Motor neuron (in vitro differentiated cells): ENCODE data around the gene CRACR2B. TPM values are rescaled to one million over a fixed set of nuclear protein-coding genes. Genes with fewer than 3 reads are reported as not detected.

Experiments used
- ATAC-seq, 8 experiments: fragments of 200-7000 bp; cut with Tn5 transposase; replicated peaks in 6 of 8; 2 replicates each; pipeline ENCODE4 v1.8.0; 2021; ENCODE audit warnings: mild to moderate bottlenecking in 8 of 8, moderate library complexity in 8 of 8
- H3K27ac ChIP-seq, 2 donors: fragments of 250-450 bp; sonication (Bioruptor Pico); 2 replicates each; pipeline ENCODE4 v1.9.0; 2021; ENCODE audit warnings: antibody characterized with exemption in 2 of 2, mild to moderate bottlenecking in 2 of 2, moderate library complexity in 1 of 2
- H3K4me1 ChIP-seq, 2 donors: fragments of 250-450 bp; sonication (Bioruptor Pico); replicated peaks in 1 of 2; 2 replicates each; pipeline ENCODE4 v1.6.1; 2021; ENCODE audit warnings: antibody characterized with exemption in 2 of 2, mild to moderate bottlenecking in 2 of 2, moderate library complexity in 1 of 2
- H3K4me3 ChIP-seq, 5 donors: fragments of 250-450 bp; sonication (Bioruptor Pico); 2 replicates each; pipeline ENCODE4 v1.9.0; 2021; ENCODE audit warnings: antibody characterized with exemption in 5 of 5, mild to moderate bottlenecking in 5 of 5, moderate library complexity in 4 of 5
- WGBS, 10 experiments: fragments of 450-650 bp; shearing (Covaris generic); methylation state at CpG; one replicate each; pipeline ENCODE4 v1.0.0; 2022; 5-methylcytosine and 5-hydroxymethylcytosine counted together
- in situ Hi-C, 9 experiments: fragments of 400-800 bp; cut with MboI; loops; one replicate each; pipeline ENCODE4 v1.15.0; 2021; ENCODE audit warnings: low sequenced_read_pairs in 9 of 9, low pct_unique_long_range_greater_than_20kb in 2 of 9; ENCODE audit not compliant: unreplicated experiment in 9 of 9
- total RNA-seq, 8 experiments: library from RNA; unstranded; fragments of 300-600 nt; gene quantifications; 2 replicates each; pipeline versions ENCODE4 v1.2.3 to v1.2.4, GENCODE V29; 2022

CRACR2B gene
- total RNA-seq, 8 experiments from 2014 or later: 3.7 to 15.5 (median 4.8) TPM

GRCh38 chr11:798093-798713 lies 29.5 kb upstream of the CRACR2B start, which contains the start of gene SLC25A22:
SLC25A22 (minus strand) TSS chr11:798281; CDS start chr11:795006, 3,275 bp downstream.
- peak within 1 kb of the TSS; percentile 95 to 97 for H3K27ac ChIP-seq
- peak within 1 kb of the TSS; percentile 54 to 79 (median 61) for H3K4me3 ChIP-seq
- 0 to 11% (median 3%) methylated on average over 1 to 5 of the region's 69 CpGs; no CpG with 5 or more reads in 7 of the 10 experiments for WGBS, 10 experiments
- in situ Hi-C loops: no loop called here
- H3K4me1 ChIP-seq: peaks cover 23 to 28% of the 10 kb centered on the region in 2 donors
- ATAC-seq: peak; percentile 31 to 64 (median 39)

DNA sequence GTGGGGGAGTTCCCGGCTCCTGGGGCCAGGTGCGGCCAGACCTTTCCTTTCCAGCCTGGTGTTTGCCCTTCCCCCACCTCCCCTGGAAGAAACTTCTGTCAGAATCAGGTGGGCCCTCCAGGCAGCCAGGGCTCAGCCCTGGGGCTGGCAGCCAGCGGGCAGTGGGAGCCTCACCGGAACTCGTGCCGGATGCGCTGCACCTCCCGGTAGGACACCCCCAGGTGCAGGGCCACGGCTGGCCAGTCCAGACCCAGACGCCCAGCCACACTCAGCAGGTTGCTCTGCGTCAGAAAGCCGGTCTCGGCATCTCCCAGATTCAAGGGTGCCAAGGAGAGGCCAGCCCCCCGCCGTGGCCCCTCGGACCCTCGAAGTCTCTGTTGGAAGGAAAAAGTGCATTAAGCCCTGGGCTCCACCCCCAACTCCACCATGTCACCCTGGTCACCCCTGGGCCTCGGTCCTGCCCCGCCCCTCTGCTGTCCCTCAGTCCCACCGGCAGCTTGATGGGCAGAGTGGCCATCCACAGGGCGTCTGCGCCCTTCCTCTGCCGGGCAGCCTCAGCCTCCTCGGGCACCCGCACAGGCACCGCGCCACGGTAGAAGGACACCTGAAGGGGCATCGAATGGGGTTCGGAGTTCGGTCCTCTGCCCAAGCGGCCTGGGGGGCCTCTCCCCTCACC lies 27.9 kb upstream of the CRACR2B start:
- peaks cover 31 to 36% of the 10 kb centered on the region in 2 donors for H3K4me1 ChIP-seq
- H3K27ac ChIP-seq: no peak overlapping the region
- WGBS, 10 experiments: no CpG with 5 or more reads among the region's 32 CpGs
- H3K4me3 ChIP-seq: no peak overlapping the region
- ATAC-seq: no peak
- in situ Hi-C loops: no loop called here

GRCh38 chr11:800473-800872 lies 27.2 kb upstream of the CRACR2B start:
- no peak for ATAC-seq
- H3K4me3 ChIP-seq: no peak overlapping the region
- in situ Hi-C loops: no loop called here
- no CpG with 5 or more reads among the region's 30 CpGs for WGBS, 10 experiments
- no peak overlapping the region for H3K27ac ChIP-seq
- H3K4me1 ChIP-seq: peaks cover 25 to 30% of the 10 kb centered on the region in 2 donors

- Histone ChIP-seq H3K4me1 (peaks cover 19 to 27% of the 10 kb centered on the region in 2 donors), H3K4me3 (no peak overlapping the region), H3K27ac (no peak overlapping the region)
- ATAC-seq: no peak
- in situ Hi-C loops: no loop called here
- WGBS, 10 experiments: 89 to 93% methylated on average over 3 to 5 of the region's 20 CpGs; no CpG with 5 or more reads in 8 of the 10 experiments
Observed at GRCh38 chr11:801097-801780, 26.5 kb upstream of the CRACR2B start.

DNA sequence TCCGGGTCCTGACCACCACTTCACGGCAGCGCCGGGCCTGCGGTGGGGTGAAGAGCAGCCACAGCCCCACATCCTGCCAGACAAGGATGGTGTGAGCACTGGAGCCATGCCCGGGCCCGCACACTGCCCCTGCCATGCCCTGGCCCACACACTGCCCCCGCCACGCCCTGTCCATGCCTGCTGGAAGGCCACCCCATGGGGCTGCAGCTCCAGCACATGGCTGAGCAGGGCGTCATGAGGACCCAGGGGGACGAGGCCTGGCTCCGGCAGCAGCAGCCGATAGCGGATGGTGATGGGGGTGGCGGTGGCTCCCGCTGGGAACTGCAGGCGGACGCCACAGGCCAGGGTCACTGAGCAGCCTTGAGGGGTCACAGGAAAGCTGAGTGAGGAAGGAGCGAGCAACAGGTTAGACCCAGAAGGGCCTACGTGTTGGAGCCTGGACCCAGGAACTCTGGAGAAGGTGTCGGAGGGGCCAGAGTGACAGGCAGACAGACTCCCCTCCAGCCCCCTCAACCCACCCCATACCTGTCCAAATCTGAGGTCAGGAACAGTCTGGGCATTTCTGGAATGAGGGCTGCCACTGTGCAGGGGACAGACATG lies 25.6 kb upstream of the CRACR2B start:
- H3K27ac ChIP-seq: no peak overlapping the region
- peaks cover 15 to 20% of the 10 kb centered on the region in 2 donors for H3K4me1 ChIP-seq
- H3K4me3 ChIP-seq: no peak overlapping the region
- 94 to 100% methylated on average over 1 to 6 of the region's 21 CpGs; no CpG with 5 or more reads in 8 of the 10 experiments for WGBS, 10 experiments
- in situ Hi-C loops: no loop called here
- no peak for ATAC-seq

DNA sequence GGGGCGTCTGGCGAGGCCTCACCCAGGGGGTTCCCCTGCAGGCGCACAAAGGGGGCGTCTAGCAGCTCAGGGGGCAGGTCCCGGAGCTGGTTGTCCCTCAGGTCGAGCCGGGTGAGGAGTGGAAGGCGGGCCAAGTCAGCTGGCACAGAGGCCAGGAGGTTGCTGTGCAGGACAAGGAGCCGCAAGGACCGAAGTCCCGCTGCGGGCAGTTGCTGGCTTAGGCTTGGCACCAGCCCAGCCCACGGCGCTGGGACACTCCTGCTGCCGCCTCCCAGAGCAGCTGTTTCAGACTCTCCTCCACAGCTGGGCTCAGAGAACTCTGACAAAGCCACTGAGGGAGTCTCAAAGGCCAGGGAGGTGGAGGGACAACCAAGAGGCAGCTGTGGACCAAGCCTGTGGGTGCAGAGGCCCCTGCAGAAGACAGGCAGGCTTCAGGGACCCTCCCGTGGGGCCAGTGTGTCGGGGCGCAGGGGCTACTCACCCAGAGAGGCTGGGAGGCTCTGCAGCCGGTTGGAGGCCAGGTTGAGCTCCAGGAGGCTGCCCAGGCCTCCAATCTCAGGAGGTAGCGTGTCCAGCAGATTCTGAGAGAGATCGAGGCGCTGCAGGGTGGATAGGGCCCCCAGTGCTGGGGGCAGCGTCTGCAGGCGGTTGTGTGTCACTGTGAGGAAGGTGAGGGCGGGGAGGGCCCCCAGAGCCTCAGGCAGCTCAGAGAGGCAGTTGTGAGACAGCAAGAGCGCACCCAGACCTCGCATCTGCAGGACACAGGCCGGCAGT lies 24.8 kb upstream of the CRACR2B start:
- no peak overlapping the region for H3K4me3 ChIP-seq
- in situ Hi-C loops: no loop called here
- H3K4me1 ChIP-seq: peaks cover 15 to 20% of the 10 kb centered on the region in 2 donors
- 90 to 100% (median 100%) methylated on average over 1 to 8 of the region's 28 CpGs; no CpG with 5 or more reads in 7 of the 10 experiments for WGBS, 10 experiments
- no peak for ATAC-seq
- H3K27ac ChIP-seq: no peak overlapping the region

DNA sequence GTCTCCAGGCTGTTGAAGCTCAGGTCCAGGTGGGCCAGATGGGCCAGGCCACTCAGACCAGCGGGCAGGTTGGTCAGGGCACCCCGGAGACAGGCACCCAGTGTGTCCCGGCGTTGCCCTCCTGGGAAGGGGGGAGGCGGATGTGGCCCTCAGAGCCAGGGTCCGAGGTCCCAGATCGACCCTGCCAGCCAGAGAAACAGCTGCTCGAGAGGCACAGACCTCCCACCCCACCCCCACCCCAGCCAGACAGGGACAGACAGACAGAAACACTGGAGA lies 24.3 kb upstream of the CRACR2B start:
- Histone ChIP-seq H3K4me3 (no peak overlapping the region), H3K27ac (no peak overlapping the region), H3K4me1 (peaks cover 16 to 23% of the 10 kb centered on the region in 2 donors)
- ATAC-seq: no peak
- in situ Hi-C loops: no loop called here
- no CpG with 5 or more reads among the region's 8 CpGs for WGBS, 10 experiments

DNA sequence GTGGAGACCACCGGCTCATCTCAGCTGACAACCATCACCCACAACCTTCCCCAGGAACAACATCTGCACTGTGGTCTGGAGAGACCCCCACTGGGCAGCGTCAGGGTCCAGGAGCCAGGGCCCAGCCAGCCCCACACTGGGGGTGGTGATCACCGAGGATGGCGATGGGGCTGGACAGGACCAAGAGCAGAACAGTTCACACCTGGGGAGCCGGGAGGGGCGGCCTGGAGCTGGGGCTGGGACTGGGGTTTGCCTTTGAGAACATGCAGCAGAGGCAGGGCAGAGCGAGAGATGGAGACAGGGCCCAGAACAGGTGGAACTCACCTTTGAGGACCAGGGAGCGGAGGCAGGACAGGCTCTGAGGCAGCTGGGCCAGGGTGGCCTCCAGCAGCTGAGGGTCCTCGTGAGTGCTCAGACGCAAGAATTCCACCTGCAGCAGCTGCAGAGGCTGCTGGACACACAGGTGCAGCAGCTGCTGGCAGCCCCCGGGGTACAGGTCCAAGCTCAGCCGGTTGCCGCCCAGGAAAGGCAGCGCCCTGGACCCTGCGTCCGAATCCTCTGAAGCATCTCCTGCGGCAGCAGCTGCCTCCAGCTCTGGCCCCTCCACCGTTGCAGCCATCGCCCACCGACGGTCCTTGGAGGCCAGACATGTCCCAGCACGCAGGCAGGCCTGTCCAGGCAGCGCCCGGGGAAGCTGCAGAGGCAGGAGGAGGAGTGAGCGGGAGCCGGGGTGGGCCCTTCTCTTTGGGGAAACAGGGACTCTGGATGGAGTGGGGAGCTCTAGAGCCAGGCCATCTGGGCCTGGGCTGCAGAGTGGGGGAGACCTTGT lies 23.7 kb upstream of the CRACR2B start:
- H3K4me1 ChIP-seq: peaks cover 17 to 21% of the 10 kb centered on the region in 2 donors
- peak overlapping the region in 1 of 2 donors; percentile 48 for H3K27ac ChIP-seq
- peak overlapping the region; percentile 36 to 47 (median 44) for H3K4me3 ChIP-seq
- in situ Hi-C loops: no loop called here
- ATAC-seq: peak in 3 of 8 experiments; percentile 1 to 2 (median 2)
- 53 to 57% methylated on average over 3 to 11 of the region's 26 CpGs; no CpG with 5 or more reads in 8 of the 10 experiments for WGBS, 10 experiments

DNA sequence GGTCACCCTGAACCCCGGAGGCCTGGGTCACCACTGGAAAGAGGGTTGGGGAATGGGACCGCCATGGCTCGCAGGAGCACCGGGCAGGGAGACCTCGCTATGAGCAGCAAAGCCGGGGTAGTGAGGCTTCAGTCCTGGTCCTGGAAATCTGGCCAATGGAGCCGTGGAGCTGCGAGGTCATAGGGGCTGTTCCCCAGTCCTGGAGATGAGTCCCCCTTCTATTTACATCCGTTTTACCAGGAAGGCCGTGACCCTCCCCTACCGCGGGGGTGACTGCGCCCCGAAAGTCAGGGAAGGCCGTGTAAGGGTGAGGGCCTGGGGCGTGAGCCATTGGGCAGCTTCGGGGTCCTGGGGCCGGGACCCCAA lies 23.1 kb upstream of the CRACR2B start:
- ATAC-seq: no peak
- H3K4me3 ChIP-seq: peak overlapping the region; percentile 36 to 47 (median 44)
- peaks cover 17 to 21% of the 10 kb centered on the region in 2 donors for H3K4me1 ChIP-seq
- WGBS, 10 experiments: 0 to 2% methylated on average over 1 to 7 of the region's 18 CpGs; no CpG with 5 or more reads in 8 of the 10 experiments
- in situ Hi-C loops: no loop called here
- peak overlapping the region; percentile 48 to 74 for H3K27ac ChIP-seq

GRCh38 chr11:808427-809286 lies 19.1 kb upstream of the CRACR2B start:
- Histone ChIP-seq H3K4me1 (peaks cover 27 to 29% of the 10 kb centered on the region in 2 donors), H3K27ac (peak overlapping the region; percentile 100), H3K4me3 (peak overlapping the region; percentile 61 to 90 (median 79))
- ATAC-seq: peak in 7 of 8 experiments; percentile 53 to 72 (median 64)
- in situ Hi-C loops: no loop called here
- 0 to 100% (median 69%) methylated on average over 1 to 6 of the region's 36 CpGs; no CpG with 5 or more reads in 1 of the 10 experiments for WGBS, 10 experiments

DNA sequence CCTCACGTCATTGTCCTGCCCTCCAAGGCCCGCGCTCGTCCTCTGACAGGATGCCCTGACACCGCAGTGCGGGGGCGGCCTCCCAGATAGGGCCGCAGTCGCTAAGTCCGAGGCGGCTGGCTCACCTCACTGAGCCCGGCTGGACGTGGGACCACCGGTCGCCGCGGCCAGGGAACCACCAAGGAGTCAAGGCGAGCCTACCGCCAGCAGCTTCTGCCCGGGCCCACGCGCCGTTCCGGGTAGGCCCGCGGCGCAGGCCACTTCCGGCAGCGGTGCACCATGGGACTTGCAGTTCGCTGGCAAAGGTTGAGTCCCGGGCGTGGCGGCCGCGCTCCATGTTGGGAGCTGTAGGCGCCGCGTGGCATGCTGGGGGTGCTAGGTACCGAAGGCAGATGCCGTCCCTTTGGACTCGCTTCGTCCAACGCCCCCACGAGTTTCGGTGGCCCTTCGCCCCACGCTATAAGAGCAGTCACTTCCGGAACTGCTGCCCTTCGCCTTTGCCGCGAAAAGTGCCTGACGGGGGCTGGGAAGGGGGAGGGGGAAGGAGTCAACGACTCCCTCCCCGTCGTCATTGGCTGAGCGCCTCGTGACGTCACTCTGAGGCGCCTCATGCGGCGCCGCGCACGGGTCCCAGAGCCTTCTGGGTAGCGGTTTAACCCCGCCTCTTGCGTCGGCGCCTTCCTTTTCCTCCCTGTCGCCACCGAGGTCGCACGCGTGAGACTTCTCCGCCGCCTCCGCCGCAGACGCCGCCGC lies 18.3 kb upstream of the CRACR2B start, which contains the start of gene RPLP2:
TSS of gene RPLP2 (plus strand) at position 681 of the 753 bp plus-strand sequence. CDS start 268 bp downstream, outside the sequence.
- ATAC-seq: peak; percentile 73 to 88 (median 85)
- 0% methylated on average over 2 to 8 of the region's 81 CpGs; no CpG with 5 or more reads in 7 of the 10 experiments for WGBS, 10 experiments

More for the DNA sequence above, 18.3 kb upstream of the CRACR2B start, which contains the start of gene RPLP2:
- in situ Hi-C loops: no loop called here
- peaks cover 19 to 22% of the 10 kb centered on the region in 2 donors for H3K4me1 ChIP-seq
- peak within 1 kb of the TSS; percentile 100 for H3K27ac ChIP-seq
- H3K4me3 ChIP-seq: peak within 1 kb of the TSS; percentile 61 to 90 (median 79)
